Smooth muscle cell (in vitro differentiated cells): ENCODE measurements around the gene ITCH. TPM values are rescaled to one million over a fixed set of nuclear protein-coding genes. Genes with fewer than 3 reads are reported as not detected.
"Not testable (repeated sequence)": the region's sequence is repeated elsewhere in the genome, so short reads cannot be mapped to it uniquely, and the experiment has no call there.

ENCODE experiments used
- DNase-seq: peaks from one replicate; lab custom pipeline; 2025; ENCODE audit not compliant: unreplicated experiment; lab: John Stamatoyannopoulos, UW
- H2AFZ ChIP-seq: fragments of 200-600 bp; sonication (generic); 2 replicates; pipeline ENCODE4 v1.6.0; 2016; ENCODE audit warnings: antibody characterized with exemption, low read depth, mild to moderate bottlenecking
- H3F3A ChIP-seq: fragments of 200-600 bp; sonication (generic); 2 replicates; pipeline ENCODE4 v1.6.0; 2017; ENCODE audit warnings: antibody characterized with exemption, low read depth
- H3K27ac ChIP-seq: fragments of 200-600 bp; sonication (generic); 2 replicates; pipeline ENCODE4 v1.5.1; 2016; ENCODE audit warnings: low read depth, mild to moderate bottlenecking
- H3K27me3 ChIP-seq: fragments of 200-600 bp; sonication (generic); 2 replicates; pipeline ENCODE4 v1.6.1; 2016; ENCODE audit warnings: low read depth, mild to moderate bottlenecking
- H3K36me3 ChIP-seq: fragments of 200-600 bp; sonication (generic); 2 replicates; pipeline ENCODE4 v1.5.1; 2016; ENCODE audit warnings: low read depth
- H3K4me1 ChIP-seq: fragments of 200-600 bp; sonication (generic); 2 replicates; pipeline ENCODE4 v1.5.1; 2016; ENCODE audit warnings: low read depth
- H3K4me2 ChIP-seq: fragments of 200-600 bp; sonication (generic); 2 replicates; pipeline ENCODE4 v1.6.0; 2016; ENCODE audit warnings: mild to moderate bottlenecking
- H3K4me3 ChIP-seq: fragments of 200-600 bp; sonication (generic); 2 replicates; pipeline ENCODE4 v1.5.1; 2016; ENCODE audit warnings: mild to moderate bottlenecking
- H3K79me2 ChIP-seq: fragments of 200-600 bp; sonication (generic); 2 replicates; pipeline ENCODE4 v1.6.0; 2016; ENCODE audit warnings: low read depth, mild to moderate bottlenecking
- H3K9ac ChIP-seq: fragments of 200-600 bp; sonication (generic); 2 replicates; pipeline ENCODE4 v1.6.0; 2016; ENCODE audit warnings: low read depth
- H3K9me3 ChIP-seq: fragments of 200-600 bp; sonication (generic); replicated peaks from 2 replicates; pipeline ENCODE4 v1.5.1; 2016; ENCODE audit warnings: low read depth
- H4K20me1 ChIP-seq: fragments of 200-600 bp; sonication (generic); 2 replicates; pipeline ENCODE4 v1.6.0; 2016; ENCODE audit warnings: low read depth
- CTCF ChIP-seq: fragments of 200-600 bp; sonication (generic); IDR thresholded peaks from 2 replicates; pipeline ENCODE4 v1.5.1; 2017; ENCODE audit warnings: borderline replicate concordance, mild to moderate bottlenecking, antibody characterized with exemption; ENCODE audit not compliant: insufficient read depth, poor library complexity, severe bottlenecking
- WGBS: methylation state at CpG from one replicate; pipeline ENCODE4 v1.1.7; 2016; ENCODE audit warnings: low lambda C conversion rate; 5-methylcytosine and 5-hydroxymethylcytosine counted together
- polyA plus RNA-seq: library from polyadenylated mRNA; unstranded; fragments of >200 nt; fragmentation: Nextera tagmentation; extraction: Ambion mirVana; gene quantifications from 2 replicates; pipeline ENCODE4 v1.2.1, GENCODE V29; 2016
- total RNA-seq: library from RNA; depleted of rRNA; stranded (reverse); fragments of >200 nt; gene quantifications from 2 replicates; pipeline ENCODE4 v1.2.3, GENCODE V29; 2014

Gene ITCH
- total and polyA plus RNA-seq, 2 experiments from 2014 or later, result 21.9 to 96.7 TPM

GRCh38 chr20:34365765-34366213 lies 2.7 kb downstream of the ITCH start:
- no peak for DNase-seq
- H3K27me3 ChIP-seq, result no peaks in the 10 kb centered on the region
- H3K4me2 ChIP-seq, result peak overlapping the region; percentile 96
- no peak overlapping the region for H3K9ac ChIP-seq
- H3K4me3 ChIP-seq, result no peak overlapping the region
- peak overlapping the region; percentile 96 for H3K27ac ChIP-seq
- peaks cover 66% of the 10 kb centered on the region for H4K20me1 ChIP-seq
- H3K79me2 ChIP-seq, result peaks cover 77% of the 10 kb centered on the region
- peaks cover 28% of the 10 kb centered on the region for H3K4me1 ChIP-seq
- peaks cover 4% of the 10 kb centered on the region for H3K36me3 ChIP-seq
- WGBS, result 83% methylated on average over 3 of the region's 3 CpGs
- H3K9me3 ChIP-seq, result no peaks in the 10 kb centered on the region
- H2AFZ ChIP-seq, result no peak overlapping the region
- peaks cover 6% of the 10 kb centered on the region for H3F3A ChIP-seq
- no peak for TF ChIP-seq CTCF

GRCh38 chr20:34367155-34367554 lies 4.1 kb downstream of the ITCH start:
- no peak overlapping the region for H3K9ac ChIP-seq
- WGBS, result 93% methylated on average over 5 of the region's 5 CpGs
- peaks cover 6% of the 10 kb centered on the region for H3F3A ChIP-seq
- no peak for TF ChIP-seq CTCF
- peaks cover 4% of the 10 kb centered on the region for H3K36me3 ChIP-seq
- H3K9me3 ChIP-seq, result no peaks in the 10 kb centered on the region
- no peak for DNase-seq
- no peaks in the 10 kb centered on the region for H3K27me3 ChIP-seq
- H3K4me1 ChIP-seq, result peaks cover 28% of the 10 kb centered on the region
- H4K20me1 ChIP-seq, result peaks cover 80% of the 10 kb centered on the region
- no peak overlapping the region for H3K27ac ChIP-seq
- H3K4me2 ChIP-seq, result peak overlapping the region; percentile 50
- no peak overlapping the region for H2AFZ ChIP-seq
- H3K79me2 ChIP-seq, result peaks cover 90% of the 10 kb centered on the region
- no peak overlapping the region for H3K4me3 ChIP-seq

GRCh38 chr20:34367911-34368310 lies 4.8 kb downstream of the ITCH start:
- DNase-seq, H3K9ac ChIP-seq: not testable (repeated sequence)

GRCh38 chr20:34368547-34368946 lies 5.5 kb downstream of the ITCH start:
- Histone ChIP-seq H3K36me3 (peaks cover 4% of the 10 kb centered on the region), H3F3A (peaks cover 9% of the 10 kb centered on the region), H4K20me1 (peaks cover 94% of the 10 kb centered on the region), H3K27me3 (no peaks in the 10 kb centered on the region), H2AFZ (no peak overlapping the region), H3K4me1 (peaks cover 28% of the 10 kb centered on the region), H3K9ac (no peak overlapping the region), H3K4me3 (no peak overlapping the region), H3K27ac (peak overlapping the region; percentile 21), H3K4me2 (no peak overlapping the region), H3K79me2 (peaks cover 99% of the 10 kb centered on the region), H3K9me3 (no peaks in the 10 kb centered on the region)
- no peak for TF ChIP-seq CTCF
- DNase-seq, result no peak
- WGBS, result 85% methylated on average over 4 of the region's 4 CpGs

More at GRCh38 chr20:34367911-34368310, 4.8 kb downstream of the ITCH start:
- Histone ChIP-seq H3K4me1 (peaks cover 28% of the 10 kb centered on the region), H3K27ac (peak overlapping the region; percentile 21), H3K79me2 (peaks cover 97% of the 10 kb centered on the region), H4K20me1 (peaks cover 87% of the 10 kb centered on the region)
- H3K4me3 ChIP-seq, H3F3A ChIP-seq, H3K4me2 ChIP-seq, H2AFZ ChIP-seq, H3K36me3 ChIP-seq, H3K9me3 ChIP-seq, H3K27me3 ChIP-seq: not testable (repeated sequence)
- 96% methylated on average over 9 of the region's 9 CpGs for WGBS
